NCI-H1048 (cell line): ENCODE measurements around the gene RASIP1.
A peak's percentile ranks its signal among the peaks of the same experiment; 100 is the strongest.
"Not testable (repeated sequence)": the region's sequence is repeated elsewhere in the genome, so short reads cannot be mapped to it uniquely, and the experiment has no call there.

Source experiments
- DNase-seq: peaks from one replicate; lab custom pipeline; 2025; lab: John Stamatoyannopoulos, UW

Gene RASIP1

DNA sequence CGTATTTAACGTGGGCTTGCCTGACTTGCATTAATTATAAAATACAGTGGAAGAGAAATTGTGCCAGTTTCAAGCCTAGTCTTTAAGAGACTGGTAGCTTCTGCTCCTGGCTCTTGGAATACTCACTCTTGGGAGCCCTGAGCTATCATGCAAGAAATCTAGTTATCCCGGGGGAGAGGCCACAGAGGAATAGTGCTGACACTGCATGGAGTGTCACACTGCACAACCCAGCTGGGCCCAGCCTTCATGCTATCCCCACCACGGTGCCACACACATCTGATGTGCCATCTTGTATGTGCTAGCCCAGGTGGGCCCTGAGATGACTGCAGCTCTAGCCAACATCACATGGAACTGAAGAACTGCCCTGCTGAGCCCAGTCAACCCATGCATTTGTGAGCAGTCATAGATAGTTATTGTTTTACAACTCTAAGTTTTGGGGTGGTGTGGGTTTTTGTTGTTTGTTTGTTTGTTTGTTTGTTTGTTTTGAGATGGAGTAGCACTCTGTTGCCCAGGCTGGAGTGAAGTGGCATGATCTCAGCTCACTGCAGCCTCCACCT is 29.2 kb downstream of the RASIP1 start:
- no peak for DNase-seq

DNA sequence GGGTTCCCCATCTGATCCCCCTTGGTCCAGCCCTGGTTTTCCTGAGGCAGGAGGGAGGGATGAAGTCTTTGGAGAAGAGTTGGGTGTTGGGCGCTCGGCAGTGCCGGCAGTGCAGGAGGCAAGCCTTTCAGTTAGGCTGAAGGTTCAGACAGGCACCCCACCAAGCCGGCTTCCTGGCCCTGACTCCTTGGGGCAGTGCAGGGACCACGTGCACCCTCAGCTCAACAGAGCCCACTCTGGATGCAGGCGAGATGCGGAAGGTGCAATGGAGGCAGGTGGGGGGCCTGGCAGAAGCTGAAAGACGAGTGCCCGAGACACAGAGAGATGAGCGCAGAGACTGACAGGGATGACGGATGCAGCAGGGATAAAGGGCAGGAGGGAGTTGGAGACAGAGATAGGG is 31.9 kb downstream of the RASIP1 start:
- DNase-seq = no peak

DNA sequence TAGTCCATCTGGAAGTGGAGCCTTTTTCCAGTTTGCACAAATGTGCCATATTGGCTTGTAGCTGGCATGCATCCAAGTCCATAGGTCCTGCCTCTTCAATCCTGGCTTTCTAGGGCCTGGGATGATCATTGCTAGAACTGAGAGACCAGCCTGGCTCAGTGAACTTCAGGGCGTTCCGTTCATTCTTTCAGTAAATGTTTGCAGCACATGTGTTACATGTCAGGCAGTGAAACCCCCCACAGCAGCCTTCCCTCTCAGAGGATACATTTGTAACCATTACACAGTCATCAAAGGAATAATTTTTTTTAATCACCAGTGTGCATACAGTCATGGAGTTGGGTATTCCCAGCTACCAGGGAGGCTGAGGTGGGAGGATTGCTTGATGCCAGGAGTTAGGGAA is 35.0 kb downstream of the RASIP1 start:
- no peak for DNase-seq

DNA sequence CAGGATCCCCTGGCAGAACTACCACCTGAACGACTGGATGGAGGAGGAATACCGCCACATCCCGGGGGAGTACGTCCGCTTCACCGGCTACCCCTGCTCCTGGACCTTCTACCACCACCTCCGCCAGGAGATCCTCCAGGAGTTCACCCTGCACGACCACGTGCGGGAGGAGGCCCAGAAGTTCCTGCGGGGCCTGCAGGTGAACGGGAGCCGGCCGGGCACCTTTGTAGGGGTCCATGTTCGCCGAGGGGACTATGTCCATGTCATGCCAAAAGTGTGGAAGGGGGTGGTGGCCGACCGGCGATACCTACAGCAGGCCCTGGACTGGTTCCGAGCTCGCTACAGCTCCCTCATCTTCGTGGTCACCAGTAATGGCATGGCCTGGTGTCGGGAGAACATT is 37.1 kb downstream of the RASIP1 start:
- DNase-seq = no peak

DNA sequence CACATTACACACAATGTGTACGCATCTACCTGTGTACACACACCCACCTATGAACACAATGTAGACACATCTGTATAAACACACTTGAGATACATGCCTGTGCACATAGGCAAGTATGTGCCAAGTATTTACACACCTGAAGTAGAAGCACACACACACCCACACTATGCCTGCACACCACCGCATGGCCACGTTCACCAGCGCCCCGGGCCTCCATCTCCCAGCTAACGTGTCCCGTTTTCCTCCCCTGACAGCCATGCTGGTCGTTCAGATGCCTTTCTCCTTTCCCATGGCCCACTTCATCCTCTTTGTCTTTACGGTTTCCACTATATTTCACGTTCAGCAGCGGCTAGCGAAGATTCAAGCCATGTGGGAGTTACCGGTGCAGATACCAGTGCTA is 37.7 kb downstream of the RASIP1 start:
- no peak for DNase-seq

DNA sequence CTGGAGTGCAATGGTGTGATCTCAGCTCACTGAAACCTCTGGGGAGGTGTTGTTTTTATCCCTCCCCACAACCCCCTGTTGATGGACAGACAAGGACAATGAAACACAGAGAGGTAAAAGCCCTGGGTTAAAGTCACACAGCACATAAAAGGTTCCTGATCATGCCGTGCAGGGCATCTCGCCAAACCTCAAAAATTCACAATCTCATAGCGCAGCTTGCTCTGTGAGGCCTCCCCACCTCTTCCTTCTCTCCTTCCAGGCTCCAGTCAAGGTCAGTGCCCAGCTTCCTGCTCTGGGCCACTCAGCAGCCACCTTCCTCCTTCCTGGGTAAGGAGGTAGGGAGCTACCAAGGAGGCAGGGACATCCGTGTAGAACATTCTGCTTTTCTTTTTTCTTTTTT is 42.4 kb downstream of the RASIP1 start:
- no peak for DNase-seq

DNA sequence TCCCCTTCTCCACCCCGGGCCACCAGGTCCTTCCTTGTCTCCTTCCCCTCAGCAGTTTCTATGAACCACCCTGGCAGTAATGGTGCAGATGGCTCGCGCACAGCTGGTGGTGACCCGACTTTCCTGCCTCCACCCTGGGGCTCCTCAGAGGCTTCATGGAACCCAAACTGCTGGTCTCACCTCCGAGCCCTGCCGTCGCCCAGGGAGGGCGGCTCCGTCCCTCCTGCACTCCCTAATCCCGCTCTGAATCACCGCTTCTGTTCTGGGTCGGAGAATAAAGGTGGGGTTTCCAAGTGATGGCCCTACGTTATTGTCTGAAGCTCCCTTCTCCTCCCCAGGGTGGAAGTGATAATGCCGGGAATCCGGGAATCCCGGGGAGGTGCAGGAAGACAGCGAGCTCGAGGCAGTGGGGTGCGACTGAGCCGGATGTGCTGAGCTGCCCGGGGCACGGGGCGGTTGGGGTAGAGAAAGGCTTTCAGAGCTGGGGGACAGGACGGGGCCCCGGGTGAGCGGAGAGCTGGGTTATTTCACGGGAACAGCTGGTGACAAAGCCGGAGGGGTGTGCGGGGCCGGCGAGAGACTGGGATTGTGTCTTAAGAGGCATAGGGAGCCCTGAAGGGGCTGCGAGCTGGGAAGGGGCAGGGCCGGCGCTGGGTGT is 43.9 kb downstream of the RASIP1 start:
- DNase-seq = no peak

DNA sequence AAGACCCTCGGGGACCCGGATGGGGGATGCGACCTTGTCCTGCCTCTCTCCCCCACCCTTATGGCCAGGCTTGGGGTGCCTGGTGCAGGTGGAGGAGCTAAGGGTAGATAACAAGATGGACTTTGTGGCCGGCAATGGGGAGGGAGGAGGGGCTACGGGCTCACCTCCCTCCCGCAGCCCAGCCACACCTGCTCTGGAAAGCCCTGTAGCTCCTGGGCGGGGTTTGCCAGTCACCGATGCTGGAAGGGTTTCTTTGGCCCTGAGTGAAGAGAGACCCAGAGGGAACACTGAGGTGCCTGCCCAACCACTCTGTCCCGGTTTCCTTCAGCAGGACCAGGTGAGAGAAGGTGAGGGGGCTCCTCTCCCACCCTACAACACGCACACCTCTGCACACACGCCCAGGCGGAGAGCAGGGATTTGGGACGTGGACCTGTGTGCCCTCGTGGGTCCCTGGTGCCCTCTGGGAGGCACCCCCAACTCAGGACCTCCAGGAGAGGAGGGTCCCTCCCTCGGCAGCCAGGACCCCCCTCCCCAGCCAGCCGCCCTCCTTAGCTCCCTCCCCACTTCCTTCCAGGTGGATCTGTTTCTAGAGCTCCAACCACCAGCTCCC is 44.6 kb downstream of the RASIP1 start, which contains the start of gene FUT2:
FUT2 (plus strand) TSS at position 229 of the 610 bp plus-strand sequence. CDS start 6,986 bp downstream, outside the sequence.
- no peak for DNase-seq

DNA sequence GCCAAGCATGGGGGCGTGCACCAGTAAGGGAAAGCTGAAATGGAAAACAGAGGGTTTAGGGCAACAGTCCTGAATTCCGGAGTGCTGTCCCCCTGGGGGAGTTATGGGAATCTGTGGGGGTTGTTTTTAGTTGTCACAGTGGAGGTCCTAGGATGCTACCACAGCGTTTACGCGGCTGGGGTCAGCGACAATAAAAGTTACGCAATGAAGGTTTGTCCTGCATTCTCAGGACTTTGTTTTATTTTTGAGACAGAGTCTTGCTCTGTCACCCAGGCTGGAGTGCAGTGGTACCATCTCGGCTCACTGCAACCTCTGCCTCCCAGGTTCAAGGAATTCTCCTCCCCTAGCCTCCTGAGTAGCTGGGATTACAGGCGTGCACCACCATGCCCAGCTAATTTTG is 46.8 kb downstream of the RASIP1 start:
- DNase-seq = not testable (repeated sequence)

DNA sequence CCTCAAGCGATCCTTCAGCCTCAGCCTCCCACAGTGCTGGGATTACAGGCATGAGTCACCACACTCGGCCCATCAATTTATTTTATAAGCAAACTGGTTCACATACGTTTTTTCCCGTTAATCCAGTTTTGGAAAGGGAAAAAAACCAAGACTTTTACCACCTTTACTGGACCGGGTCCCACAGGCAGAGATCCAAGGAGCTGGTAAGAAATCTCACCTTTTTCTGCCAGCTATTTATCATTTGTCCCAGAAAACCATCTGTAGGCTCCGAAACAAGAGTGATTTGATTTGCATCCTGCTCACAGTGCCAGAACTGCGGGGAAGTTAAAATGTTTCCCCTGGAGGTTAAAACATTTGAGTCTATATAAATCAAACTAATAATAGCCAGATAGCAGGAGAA is 51.0 kb downstream of the RASIP1 start:
- no peak for DNase-seq

DNA sequence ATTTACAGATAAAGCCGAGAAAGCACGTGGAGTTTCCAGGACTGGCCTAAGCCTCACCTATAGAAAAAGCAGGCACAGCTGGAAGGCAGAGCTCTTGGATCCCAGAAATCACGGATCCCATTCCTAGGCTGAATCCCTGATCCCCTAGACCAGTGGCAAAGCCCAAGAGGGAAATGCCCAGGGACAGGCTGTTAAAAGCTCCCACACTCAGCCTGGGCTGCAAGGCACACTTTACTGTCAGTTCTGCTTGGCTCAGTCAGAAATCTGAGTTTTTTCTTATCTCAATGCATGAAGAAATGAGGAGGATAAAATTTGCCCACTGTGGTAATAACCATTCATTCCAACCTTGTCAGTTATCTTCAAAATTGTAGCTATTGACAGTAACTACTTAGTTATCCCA is 52.6 kb downstream of the RASIP1 start:
- no peak for DNase-seq

DNA sequence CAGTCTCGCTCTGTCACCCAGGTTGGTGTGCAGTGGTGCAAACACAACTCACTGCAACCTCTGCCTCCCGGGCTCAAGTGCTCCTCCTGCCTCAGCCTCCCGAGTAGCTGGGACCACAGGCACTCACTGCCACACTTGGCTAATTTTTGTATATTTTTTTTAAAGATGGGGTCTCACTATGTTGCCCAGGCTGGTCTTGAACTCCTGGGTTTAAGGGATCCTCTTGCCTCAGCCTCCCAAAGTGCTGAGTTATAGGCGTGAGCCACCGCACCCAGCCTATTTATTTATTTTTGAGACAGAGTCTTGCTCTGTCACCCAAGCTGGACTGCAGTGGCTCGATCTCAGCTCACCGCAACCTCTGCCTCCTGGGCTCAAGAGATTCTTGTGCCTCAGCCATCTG is 53.8 kb downstream of the RASIP1 start:
- DNase-seq = not testable (repeated sequence)

DNA sequence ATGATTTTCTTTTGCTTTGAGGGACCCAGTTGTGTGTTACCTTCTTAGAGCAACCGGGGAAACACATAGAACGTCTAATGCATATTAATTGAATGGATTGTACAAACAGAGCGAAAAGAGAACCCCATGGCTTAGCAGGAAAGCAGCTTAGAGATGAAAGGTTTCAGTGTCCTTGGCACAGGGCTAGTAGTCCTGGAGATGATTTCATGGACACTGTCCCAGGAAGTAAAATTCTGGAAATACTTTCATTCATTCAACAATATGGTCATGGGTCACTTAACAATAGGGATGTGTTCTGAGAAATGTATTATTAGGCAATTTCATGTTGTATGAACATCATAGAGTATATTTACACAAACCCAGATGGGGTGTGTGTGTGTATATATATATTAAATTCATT is 54.3 kb downstream of the RASIP1 start:
- DNase-seq = no peak

DNA sequence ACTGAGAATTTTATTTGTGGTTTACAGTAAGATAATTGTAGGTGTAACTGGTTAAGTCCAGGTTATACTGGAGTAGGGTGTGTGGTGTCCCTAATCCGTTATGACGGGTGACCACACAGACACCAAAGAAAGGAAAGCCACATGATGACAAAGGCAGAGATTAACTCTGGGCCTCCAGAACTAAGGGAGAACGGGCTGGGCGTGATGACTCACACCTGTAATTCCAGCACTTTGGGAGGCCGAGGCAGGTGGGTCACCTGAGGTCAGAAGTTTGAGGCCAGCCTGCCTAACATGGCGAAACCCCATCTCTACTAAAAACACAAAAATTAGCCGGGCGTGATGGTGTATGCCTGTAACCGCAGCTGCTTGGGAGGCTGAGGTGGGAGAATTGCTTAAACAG is 54.8 kb downstream of the RASIP1 start:
- no peak for DNase-seq

DNA sequence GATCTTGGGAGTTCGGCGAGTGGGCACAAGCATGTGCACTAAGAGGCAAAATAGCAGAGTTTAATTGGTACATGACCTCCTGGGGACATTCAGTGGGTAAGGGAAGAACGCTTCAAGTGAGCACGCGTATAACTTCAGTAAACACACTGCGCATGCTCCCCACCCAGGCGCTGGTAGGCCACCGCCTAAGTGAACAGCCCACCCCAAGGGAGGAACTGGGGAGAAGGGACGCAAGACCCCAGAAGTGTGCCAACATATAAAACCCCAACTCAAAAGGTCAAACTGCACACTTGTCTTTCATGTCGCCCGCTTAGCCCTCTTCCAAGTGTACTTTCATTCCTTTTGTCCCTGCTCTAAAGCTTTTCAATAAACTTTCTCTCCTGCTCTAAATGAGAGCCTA is 57.1 kb downstream of the RASIP1 start:
- DNase-seq = no peak

DNA sequence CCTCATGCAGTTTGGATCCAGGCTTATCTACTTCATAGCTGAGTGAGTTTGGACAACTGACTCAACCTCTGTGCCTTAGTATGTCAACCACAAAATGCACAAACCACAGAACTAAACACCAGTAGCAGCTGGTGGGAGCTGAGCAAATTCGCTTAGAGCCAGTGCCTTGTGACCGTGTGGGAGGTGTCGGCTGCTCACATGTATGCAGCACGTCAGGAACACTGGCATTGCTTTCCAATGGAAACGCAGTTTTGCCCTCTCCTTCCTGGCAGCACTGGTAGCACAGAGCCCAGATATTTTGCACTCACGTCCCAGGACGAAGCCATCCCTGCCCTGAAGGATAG is 59.3 kb downstream of the RASIP1 start:
- DNase-seq = no peak

DNA sequence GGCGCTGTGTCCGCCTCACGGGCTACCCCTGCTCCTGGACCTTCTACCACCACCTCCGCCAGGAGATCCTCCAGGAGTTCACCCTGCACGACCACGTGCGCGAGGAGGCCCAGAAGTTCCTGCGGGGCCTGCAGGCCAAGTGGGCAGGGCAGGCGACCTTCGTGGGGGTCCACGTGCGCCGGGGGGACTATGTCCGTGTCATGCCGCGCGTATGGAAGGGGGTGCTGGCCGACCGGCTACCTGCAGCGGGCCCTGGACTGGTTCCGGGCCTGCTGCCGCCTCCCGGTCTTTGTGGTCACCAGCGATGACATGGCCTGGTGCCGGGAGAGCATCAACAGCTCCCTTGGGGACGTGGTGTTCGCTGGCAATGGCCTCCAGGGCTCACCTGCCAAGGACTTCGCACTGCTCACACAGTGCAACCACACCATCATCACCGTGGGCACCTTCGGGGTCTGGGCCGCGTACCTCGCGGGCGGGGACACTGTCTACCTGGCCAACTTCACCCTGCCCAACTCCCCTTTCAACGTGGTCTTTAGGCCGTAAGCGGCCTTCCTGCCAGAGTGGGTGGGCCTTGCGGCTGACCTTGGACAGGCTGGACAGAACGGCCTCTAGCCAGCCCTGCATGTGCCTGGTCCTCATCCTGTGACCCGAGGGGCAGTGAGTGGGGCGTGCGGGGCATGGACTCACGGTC is 59.8 kb downstream of the RASIP1 start:
- DNase-seq = no peak

DNA sequence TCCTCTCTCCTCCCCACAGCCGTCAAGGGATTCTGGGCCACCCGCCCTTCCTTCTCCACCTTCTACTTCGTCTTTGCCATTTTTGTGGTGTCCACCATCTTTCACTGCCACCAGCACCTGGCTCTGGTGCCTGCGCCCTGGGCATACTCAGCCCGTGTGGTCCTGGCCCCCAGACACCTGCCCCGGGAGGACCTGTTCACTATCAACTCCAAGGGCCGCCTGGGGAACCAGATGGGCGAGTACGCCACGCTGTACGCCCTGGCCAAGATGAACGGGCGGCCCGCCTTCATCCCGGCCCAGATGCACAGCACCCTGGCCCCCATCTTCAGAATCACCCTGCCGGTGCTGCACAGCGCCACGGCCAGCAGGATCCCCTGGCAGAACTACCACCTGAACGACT is 60.4 kb downstream of the RASIP1 start:
- not testable (repeated sequence) for DNase-seq

DNA sequence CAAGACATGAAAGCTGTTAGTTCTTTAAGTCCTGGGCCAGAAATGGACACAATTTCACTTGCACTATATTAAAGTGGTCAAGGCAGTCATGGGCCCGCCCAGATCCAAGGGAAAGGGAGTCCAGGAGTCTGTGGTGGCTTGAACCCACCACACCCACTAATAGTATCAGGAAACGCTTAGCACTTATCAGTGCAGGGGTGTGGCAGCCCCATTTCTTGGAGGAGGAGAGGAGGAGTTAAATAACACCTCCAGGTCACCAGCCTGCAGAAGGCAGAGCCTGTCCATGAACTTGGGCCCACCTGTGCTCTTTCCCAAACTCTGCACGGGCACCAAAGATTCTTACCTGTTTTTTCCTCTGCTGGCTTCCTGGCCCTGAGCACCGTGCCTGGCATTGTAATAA is 62.2 kb downstream of the RASIP1 start:
- no peak for DNase-seq

DNA sequence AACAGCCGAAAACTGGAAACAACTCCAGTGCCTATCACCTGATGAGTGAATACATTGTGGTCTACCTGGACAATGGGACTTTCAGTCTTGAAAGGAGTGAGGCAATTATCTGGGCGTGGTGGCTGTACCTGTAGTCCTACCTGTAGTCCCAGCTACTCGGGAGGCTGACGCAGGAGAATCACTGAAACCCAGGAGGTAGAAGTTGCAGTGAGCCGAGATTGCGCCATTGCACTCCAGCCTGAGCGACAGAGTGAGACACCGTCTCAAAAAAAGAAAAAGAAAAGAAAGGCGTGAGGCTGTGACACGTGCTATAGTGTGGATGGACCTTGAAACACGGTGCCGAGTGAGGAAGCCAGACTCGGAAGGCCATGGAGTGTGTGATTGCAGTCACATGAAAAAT is 63.5 kb downstream of the RASIP1 start:
- no peak for DNase-seq

DNA sequence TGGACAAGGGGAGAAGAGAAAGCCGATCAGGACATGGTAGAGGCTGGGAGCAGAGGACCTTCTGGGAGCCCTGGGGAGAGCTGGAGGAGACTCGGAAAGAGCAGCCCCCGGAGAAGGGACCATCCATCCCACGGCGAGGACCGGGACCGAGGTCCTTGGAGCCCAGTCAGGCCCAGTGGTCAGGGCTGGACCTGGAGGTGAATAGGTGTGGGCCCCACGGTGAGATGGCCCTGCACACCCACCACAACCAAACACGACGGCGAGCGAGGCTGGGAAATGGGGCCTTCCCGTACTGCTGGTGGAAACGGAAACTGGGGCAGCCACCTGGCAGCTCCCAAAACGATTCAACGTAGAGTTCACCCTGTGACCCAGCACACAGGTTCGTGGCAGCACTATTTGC is 63.9 kb downstream of the RASIP1 start:
- no peak for DNase-seq

DNA sequence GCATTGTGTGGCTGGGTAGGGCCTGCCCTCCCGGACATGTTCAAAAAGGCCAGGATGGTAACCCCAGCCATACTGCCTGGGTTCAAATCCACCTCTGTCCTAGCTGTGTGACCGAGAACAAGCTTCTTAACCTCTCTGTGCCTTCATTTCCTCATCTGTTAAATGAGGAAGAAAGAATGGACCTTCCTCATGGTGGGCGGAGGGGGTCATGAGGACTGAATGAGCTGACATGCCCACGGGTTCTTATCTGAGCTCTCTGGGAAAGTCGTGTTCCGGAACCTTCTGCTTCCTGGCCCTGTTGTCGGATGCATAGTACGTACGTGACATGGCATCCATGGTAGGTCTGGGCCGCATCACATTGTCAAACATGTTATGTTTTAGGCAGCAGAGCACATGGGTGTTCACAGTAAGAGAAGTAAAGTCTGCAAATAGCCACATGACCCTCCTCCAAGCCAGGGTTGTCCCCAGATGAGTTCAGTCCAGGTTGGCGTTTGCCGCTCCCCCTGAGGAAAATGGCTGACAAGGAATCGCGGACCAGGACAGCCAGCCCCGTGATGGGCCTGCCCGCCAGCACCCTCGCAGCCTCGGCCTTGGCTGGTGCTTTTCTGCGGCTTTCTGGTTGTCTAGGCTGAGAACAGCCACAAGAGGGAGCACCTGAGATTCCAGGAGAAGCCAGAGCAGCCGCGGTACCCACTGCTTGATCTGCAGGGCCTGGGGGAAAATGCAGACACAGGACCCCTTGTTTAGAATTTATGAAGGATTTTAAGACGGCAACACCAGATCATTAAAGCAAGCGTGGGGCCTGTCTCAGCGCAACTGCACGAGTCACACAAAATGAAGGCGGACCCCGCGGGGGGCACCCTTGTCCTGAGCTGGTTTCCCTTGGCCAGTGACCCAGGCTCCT is 65.2 kb downstream of the RASIP1 start:
- peak; percentile 73 for DNase-seq
